ENCODE results near the gene STING1.

- TF ChIP-seq CTCF (IDR thresholded peaks at IDR 0.05; ENCODE audit: low read length) (no peak), EZH2 (IDR thresholded peaks at IDR 0.05; ENCODE audit: borderline replicate concordance, low read length) (no peak)
These were observed 23.8 kb downstream of the STING1 start for GRCh38 chr5:139458580-139459407.
